Measurements from ENCODE around the gene MARCO.

GRCh38 chr2:118988706-118989105, 46.7 kb downstream of the MARCO start:
- TF ChIP-seq, protein P1, sequence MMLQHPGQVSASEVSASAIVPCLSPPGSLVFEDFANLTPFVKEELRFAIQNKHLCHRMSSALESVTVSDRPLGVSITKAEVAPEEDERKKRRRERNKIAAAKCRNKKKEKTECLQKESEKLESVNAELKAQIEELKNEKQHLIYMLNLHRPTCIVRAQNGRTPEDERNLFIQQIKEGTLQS (IDR thresholded peaks at IDR 0.05): no peak
- TF ChIP-seq CTCF (IDR thresholded peaks at IDR 0.05; ENCODE audit: low read depth, low read length, missing input control) (no peak), HNF4G (IDR thresholded peaks at IDR 0.05) (no peak), JUND (IDR thresholded peaks at IDR 0.05) (no peak), TAF1 (conservative IDR thresholded peaks at IDR 0.05) (no peak)
